Thyroid gland (tissue), 4 donors: Measurements from ENCODE around the gene RPL32.

Experiments used
- CTCF ChIP-seq, 6 experiments: fragments of 200-600 bp in 3 of 6; fragments of 450-650 bp in 3 of 6; sonication (generic) in 3 of 6; IDR thresholded peaks; one replicate each; pipeline ENCODE4 v1.5.1; 2016 to 2019; ENCODE audit warnings: antibody characterized with exemption in 6 of 6, mild to moderate bottlenecking in 2 of 6, inconsistent platforms in 1 of 6, moderate library complexity in 1 of 6
- POLR2A ChIP-seq, 2 donors: fragments of 450-650 bp; IDR thresholded peaks; one replicate each; pipeline ENCODE4 v1.6.1; 2017; ENCODE audit warnings: antibody characterized with exemption in 2 of 2, mild to moderate bottlenecking in 2 of 2, moderate library complexity in 1 of 2

DNA sequence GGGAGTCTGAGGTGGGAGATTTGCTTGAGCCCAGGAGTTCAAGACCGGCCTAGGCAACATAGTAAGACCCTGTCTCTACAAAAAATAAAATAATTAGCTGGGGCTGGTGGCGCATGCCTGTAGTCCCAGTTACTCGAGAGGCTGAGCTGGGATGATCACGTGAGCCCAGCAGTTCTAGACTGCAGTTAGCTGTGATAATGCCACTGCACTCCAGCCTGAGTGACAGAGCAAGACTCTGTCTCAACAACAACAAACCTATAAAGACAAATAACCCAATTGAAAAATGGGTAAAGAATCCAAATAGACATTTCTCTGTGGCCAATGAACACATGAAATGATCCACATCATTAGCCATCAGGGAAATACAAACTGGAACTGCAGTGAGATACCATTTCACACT lies 1.1 kb upstream of the RPL32 start:
- no peak for TF ChIP-seq POLR2A (IDR thresholded peaks at IDR 0.05)
- TF ChIP-seq CTCF (IDR thresholded peaks at IDR 0.05), result no peak
